DLD1 (cell line): ENCODE data around the gene RNU1-4.
"Not testable (repeated sequence)": the region's sequence is repeated elsewhere in the genome, so short reads cannot be mapped to it uniquely, and the experiment has no call there.

Experiments
- in situ Hi-C: cut with HindIII; loops from 2 replicates; pipeline ENCODE4 v1.10.0; 2017; ENCODE audit warnings: low sequenced_read_pairs

RNU1-4 gene

GRCh38 chr1:16707130-16708093 is 32.9 kb upstream of the RNU1-4 start:
- in situ Hi-C loops = not testable (repeated sequence)

GRCh38 chr1:16708704-16709103 is 31.6 kb upstream of the RNU1-4 start:
- in situ Hi-C loops = not testable (repeated sequence)

- in situ Hi-C loops = not testable (repeated sequence)
Measured at GRCh38 chr1:16709659-16710087, 30.6 kb upstream of the RNU1-4 start.

GRCh38 chr1:16710618-16711017 is 29.7 kb upstream of the RNU1-4 start:
- in situ Hi-C loops = not testable (repeated sequence)

- in situ Hi-C loops = not testable (repeated sequence)
Measured at GRCh38 chr1:16712131-16712530, 28.2 kb upstream of the RNU1-4 start.

GRCh38 chr1:16712582-16712981 is 27.7 kb upstream of the RNU1-4 start:
- in situ Hi-C loops = not testable (repeated sequence)

- in situ Hi-C loops = not testable (repeated sequence)
Measured at GRCh38 chr1:16712984-16713383, 27.3 kb upstream of the RNU1-4 start.

GRCh38 chr1:16713480-16713879 is 26.8 kb upstream of the RNU1-4 start:
- in situ Hi-C loops = not testable (repeated sequence)

- in situ Hi-C loops = no loop called here
Measured at GRCh38 chr1:16716691-16717335, 23.5 kb upstream of the RNU1-4 start.

- in situ Hi-C loops = no loop called here
Measured at GRCh38 chr1:16717336-16718098, 22.8 kb upstream of the RNU1-4 start.

GRCh38 chr1:16718099-16718907 is 22.0 kb upstream of the RNU1-4 start:
- in situ Hi-C loops = not testable (repeated sequence)

- in situ Hi-C loops = no loop called here
Measured at GRCh38 chr1:16718908-16719533, 21.3 kb upstream of the RNU1-4 start.

- in situ Hi-C loops = no loop called here
Measured at GRCh38 chr1:16719571-16720350, 20.6 kb upstream of the RNU1-4 start.

GRCh38 chr1:16720351-16721223 is 19.7 kb upstream of the RNU1-4 start:
- in situ Hi-C loops = no loop called here

- in situ Hi-C loops = no loop called here
Measured at GRCh38 chr1:16721871-16722641, 18.3 kb upstream of the RNU1-4 start.

- in situ Hi-C loops = no loop called here
Measured at GRCh38 chr1:16724718-16725438, 15.4 kb upstream of the RNU1-4 start.
